Activated effector memory CD4-positive, alpha-beta T cell treated with anti-CD3 and anti-CD28 coated beads, Interleukin-2, amount 50 U/mL, for 16 hours (primary cell): ENCODE data around the gene ZNF442.
"Not testable (repeated sequence)": the region's sequence is repeated elsewhere in the genome, so short reads cannot be mapped to it uniquely, and the experiment has no call there.

Experiments used
- DNase-seq: peaks from one replicate; pipeline ENCODE4 v3.0.0-alpha.2; 2020

ZNF442 gene

DNA sequence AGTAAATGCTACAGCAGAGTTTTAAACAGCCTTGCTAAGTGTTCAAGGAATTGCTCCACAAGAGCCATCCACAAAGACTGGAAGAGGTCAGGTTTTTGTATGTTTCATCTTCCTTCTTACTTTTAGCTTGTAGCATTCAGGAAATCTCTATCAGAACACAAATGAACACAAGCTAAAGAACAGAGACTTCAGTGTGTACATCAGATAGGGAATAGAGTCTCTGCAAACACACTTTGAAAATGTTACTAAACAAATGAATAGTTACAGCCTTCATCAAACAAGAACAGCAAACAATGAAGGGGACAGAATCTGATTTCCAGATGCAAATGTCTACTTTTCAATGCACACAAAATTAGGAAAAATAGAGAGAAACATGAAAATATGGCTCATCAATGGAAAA lies 39.8 kb downstream of the ZNF442 start:
- no peak for DNase-seq

DNA sequence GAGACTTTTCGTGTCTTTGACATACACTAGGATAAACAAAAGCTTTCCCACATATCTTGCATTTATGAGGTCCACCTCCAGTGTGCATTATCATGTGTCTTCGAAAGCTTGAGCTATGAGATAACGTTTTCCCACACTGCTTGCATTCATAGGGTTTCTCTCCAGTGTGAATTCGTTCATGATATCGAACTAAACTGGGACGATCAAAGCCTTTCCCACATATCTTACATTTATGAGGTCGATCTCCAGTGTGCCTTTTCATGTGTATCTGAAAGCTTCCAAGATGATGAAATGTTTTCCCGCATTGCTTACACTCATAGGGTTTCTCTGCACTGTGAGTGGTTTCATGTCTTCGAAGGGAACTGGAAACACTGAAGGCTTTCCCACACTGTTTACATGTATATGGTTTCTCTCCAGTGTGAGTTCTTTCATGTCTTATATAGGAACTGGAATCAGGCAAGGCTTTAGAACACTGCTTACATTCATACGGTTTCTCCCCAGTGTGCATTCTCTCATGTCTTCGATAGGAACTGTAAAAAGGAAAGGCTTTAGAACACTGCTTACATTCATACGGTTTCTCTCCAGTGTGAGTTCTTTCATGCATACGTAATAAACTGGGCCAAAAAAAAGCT lies 46.6 kb downstream of the ZNF442 start:
- DNase-seq: no peak

DNA sequence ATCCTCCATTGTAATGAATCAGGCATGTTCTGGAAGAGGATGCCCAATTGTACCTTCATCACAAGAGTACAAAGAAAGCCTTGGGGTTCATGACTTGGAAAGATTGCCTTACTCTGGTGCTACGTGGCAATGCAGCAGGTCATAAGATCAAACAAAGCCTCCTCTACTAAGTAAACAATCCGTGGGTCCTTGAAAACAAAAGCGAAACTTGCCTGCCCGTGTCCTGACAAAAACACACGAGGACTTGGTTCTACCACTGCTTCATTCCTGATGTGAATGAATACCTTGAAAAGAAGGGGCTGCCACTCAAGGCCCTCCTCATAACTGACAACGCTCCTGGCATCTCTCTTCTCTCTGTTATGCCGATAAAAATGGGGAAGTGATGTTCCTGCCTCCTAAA lies 50.9 kb downstream of the ZNF442 start:
- no peak for DNase-seq

DNA sequence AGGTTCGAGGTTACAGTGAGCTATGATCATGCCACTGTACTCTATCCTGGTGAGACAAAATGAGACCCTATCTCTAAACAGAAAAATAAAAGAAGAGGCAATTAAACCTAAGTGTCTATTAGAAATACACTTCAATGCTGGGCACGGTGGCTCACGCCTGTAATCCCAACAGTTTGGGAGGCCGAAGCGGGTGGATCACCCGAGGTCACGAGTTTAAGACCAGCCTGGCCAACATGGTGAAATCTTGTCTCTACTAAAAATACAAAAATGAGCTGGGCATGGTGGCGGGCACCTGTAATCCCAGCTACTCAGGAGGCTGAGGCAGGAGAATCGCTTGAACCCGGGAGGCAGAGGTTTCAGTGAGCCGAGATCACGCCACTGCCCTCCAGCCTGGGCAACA lies 56.6 kb downstream of the ZNF442 start:
- DNase-seq: not testable (repeated sequence)
